GM10266 (cell line): ENCODE data around the gene PDE4B.

Experiments
- DNase-seq: peaks from one replicate; pipeline ENCODE4 v3.0.0; 2012; ENCODE audit errors: extremely low spot score
- TF ChIP-seq, protein P1 (sequence below): IDR thresholded peaks from 2 replicates; pipeline ENCODE4 v1.5.1; 2012; ENCODE audit warnings: mild to moderate bottlenecking, low read depth; ENCODE audit not compliant: control insufficient read depth, insufficient read depth; ENCODE audit errors: missing control alignments

PDE4B gene

GRCh38 chr1:65762081-65762862 is 30.4 kb upstream of the PDE4B start:
- TF ChIP-seq, protein P1, sequence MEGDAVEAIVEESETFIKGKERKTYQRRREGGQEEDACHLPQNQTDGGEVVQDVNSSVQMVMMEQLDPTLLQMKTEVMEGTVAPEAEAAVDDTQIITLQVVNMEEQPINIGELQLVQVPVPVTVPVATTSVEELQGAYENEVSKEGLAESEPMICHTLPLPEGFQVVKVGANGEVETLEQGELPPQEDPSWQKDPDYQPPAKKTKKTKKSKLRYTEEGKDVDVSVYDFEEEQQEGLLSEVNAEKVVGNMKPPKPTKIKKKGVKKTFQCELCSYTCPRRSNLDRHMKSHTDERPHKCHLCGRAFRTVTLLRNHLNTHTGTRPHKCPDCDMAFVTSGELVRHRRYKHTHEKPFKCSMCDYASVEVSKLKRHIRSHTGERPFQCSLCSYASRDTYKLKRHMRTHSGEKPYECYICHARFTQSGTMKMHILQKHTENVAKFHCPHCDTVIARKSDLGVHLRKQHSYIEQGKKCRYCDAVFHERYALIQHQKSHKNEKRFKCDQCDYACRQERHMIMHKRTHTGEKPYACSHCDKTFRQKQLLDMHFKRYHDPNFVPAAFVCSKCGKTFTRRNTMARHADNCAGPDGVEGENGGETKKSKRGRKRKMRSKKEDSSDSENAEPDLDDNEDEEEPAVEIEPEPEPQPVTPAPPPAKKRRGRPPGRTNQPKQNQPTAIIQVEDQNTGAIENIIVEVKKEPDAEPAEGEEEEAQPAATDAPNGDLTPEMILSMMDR, result no peak
- DNase-seq, result no peak

GRCh38 chr1:65764052-65764451 is 28.6 kb upstream of the PDE4B start:
- TF ChIP-seq, protein P1, result no peak
- DNase-seq, result no peak

- TF ChIP-seq, protein P1, result no peak
- DNase-seq, result no peak
Measured at GRCh38 chr1:65765631-65766030, 27.1 kb upstream of the PDE4B start.

DNA sequence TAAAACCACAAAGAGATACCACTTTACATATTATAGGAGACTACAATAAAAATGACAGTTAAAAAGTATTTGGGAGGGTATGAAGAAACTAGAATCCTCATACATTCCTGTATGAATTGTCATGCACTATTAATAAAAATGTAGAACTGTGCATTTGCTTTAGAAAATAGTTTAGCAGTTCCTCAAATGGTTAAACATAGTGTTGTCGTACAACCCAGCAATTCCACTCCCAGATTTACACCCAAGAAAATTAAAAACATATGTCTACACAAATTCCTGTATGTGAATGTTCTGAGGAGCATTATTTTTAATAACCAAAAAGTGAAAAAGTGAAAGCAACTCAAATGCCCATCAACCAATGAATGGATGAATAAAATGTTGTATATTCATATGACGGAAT is 23.1 kb upstream of the PDE4B start:
- TF ChIP-seq, protein P1, result no peak
- DNase-seq, result no peak

GRCh38 chr1:65772607-65773006 is 20.1 kb upstream of the PDE4B start:
- DNase-seq, result no peak
- TF ChIP-seq, protein P1, result no peak

DNA sequence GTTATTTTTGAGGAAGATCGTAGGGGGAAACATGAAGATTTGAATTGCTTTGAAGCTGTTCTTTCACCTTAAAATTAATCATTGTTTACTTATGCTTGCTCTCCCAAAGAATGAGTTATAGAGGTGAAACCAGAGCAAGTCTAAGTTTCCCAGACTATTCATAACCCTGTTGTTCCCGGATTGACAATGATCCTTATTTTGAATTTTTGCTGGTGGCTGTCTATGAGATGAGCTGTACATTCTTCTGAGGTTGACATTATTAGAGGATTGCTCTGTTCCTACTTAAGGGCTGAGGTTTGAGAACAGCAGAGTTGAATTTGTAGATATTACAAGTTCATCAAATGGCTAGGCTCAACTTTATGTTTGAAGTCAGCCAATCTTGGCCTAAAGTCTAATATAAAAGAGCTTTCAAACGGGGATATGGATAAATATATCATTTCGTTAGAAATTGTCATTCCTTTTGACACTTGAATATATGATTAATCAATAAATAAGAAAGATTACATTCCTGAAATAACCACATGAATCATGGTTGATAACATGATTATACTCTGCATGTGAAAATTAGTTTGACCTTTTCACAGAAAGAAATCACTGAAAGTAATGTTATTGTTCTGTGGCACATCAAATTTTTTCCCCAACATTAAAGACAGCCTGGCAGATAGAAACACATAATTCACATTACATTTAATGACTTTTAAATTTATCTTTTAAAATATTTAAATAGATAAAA is 19.1 kb upstream of the PDE4B start:
- TF ChIP-seq, protein P1, result no peak
- no peak for DNase-seq

GRCh38 chr1:65788762-65789161 is 3.9 kb upstream of the PDE4B start:
- TF ChIP-seq, protein P1, result no peak
- DNase-seq, result no peak
